B cell (primary cell): ENCODE data around the gene GPR62. TPM values are rescaled to one million over a fixed set of nuclear protein-coding genes. Genes with fewer than 3 reads are reported as not detected.

Source experiments
- ATAC-seq: fragments of 200-7000 bp; cut with Tn5 transposase; one replicate; pipeline ENCODE4 v1.10.0; 2021; ENCODE audit warnings: low read depth, mild to moderate bottlenecking, moderate number of reproducible peaks, moderate library complexity
- CTCF ChIA-PET: fragments of 350-600 bp; sonication (Branson Sonifier 250); formaldehyde crosslinking; loops from one replicate; lab custom pipeline; 2021; ENCODE audit warnings: antibody characterized with exemption, inconsistent platforms; lab: Charles Lee
- POLR2A ChIA-PET: fragments of 350-600 bp; sonication (Branson Sonifier 250); formaldehyde crosslinking; loops from one replicate; lab custom pipeline; 2021; ENCODE audit warnings: antibody characterized with exemption; lab: Charles Lee
- DNase-seq: peaks from one replicate; pipeline ENCODE4 v3.0.0; 2013
- H2AFZ ChIP-seq: 2 replicates; pipeline ENCODE4 v1.6.1; 2012; ENCODE audit warnings: mild to moderate bottlenecking, low read depth, low read length; ENCODE audit not compliant: insufficient read depth, poor library complexity, severe bottlenecking
- H3K27ac ChIP-seq, 2 donors: 1 replicate in 1 of 2; 2 replicates in 1 of 2; pipeline ENCODE4 v1.5.1; 2012 to 2013; ENCODE audit warnings: low read length in 2 of 2, mild to moderate bottlenecking in 2 of 2, moderate library complexity in 1 of 2
- H3K27me3 ChIP-seq, 4 experiments: fragments of 200-600 bp in 1 of 4; sonication (generic) in 1 of 4; replicated peaks in 1 of 4; 1 replicate in 2 of 4; 2 replicates in 2 of 4; pipeline versions ENCODE4 v1.6.1 to v1.7.0; 2013 to 2016; ENCODE audit warnings: low read length in 3 of 4, mild to moderate bottlenecking in 2 of 4, mixed read lengths in 1 of 4, moderate library complexity in 1 of 4; ENCODE audit not compliant: insufficient read depth in 4 of 4, control insufficient read depth in 3 of 4; ENCODE audit errors: control extremely low read depth in 1 of 4
- H3K36me3 ChIP-seq, 2 experiments: replicated peaks in 1 of 2; 1 replicate in 1 of 2; 2 replicates in 1 of 2; pipeline versions ENCODE4 v1.6.1 to v1.7.1; 2013; ENCODE audit warnings: low read length in 1 of 2; ENCODE audit not compliant: insufficient read depth in 2 of 2, control insufficient read depth in 1 of 2; ENCODE audit errors: control extremely low read depth in 1 of 2, extremely low read depth in 1 of 2
- H3K4me1 ChIP-seq, 2 donors: fragments of 200-600 bp in 1 of 2; sonication (generic) in 1 of 2; 1 replicate in 1 of 2; 2 replicates in 1 of 2; pipeline versions ENCODE4 v1.5.1 to v1.6.1; 2013 to 2017; ENCODE audit warnings: low read length in 2 of 2; ENCODE audit not compliant: control insufficient read depth in 2 of 2, insufficient read depth in 2 of 2
- H3K4me2 ChIP-seq: replicated peaks from 2 replicates; pipeline ENCODE3; 2012; ENCODE audit warnings: mild to moderate bottlenecking, low read depth, low read length; ENCODE audit not compliant: poor library complexity, severe bottlenecking
- H3K4me3 ChIP-seq, 5 experiments: fragments of 200-600 bp in 1 of 5; sonication (generic) in 1 of 5; 1 replicate in 3 of 5; 2 replicates in 2 of 5; pipeline versions ENCODE4 v1.5.1 to v1.7.0; 2011 to 2016; ENCODE audit warnings: low read length in 4 of 5, mild to moderate bottlenecking in 4 of 5, low read depth in 2 of 5, control low read depth in 1 of 5, moderate library complexity in 1 of 5; ENCODE audit not compliant: insufficient read depth in 1 of 5; ENCODE audit errors: control extremely low read depth in 1 of 5, extremely low read depth in 1 of 5
- H3K79me2 ChIP-seq: fragments of 200-600 bp; sonication (generic); one replicate; pipeline ENCODE4 v1.6.0; 2016; ENCODE audit warnings: low read length; ENCODE audit not compliant: control insufficient read depth, insufficient read depth
- H3K9ac ChIP-seq: fragments of 200-600 bp; sonication (generic); 2 replicates; pipeline ENCODE4 v1.6.1; 2017; ENCODE audit warnings: mild to moderate bottlenecking, low read length, moderate library complexity
- H3K9me3 ChIP-seq, 3 donors: one replicate each; pipeline versions ENCODE4 v1.6.1 to v1.7.1; 2013; ENCODE audit warnings: low read length in 2 of 3; ENCODE audit not compliant: control insufficient read depth in 2 of 3, insufficient read depth in 1 of 3; ENCODE audit errors: control extremely low read depth in 1 of 3
- H4K20me1 ChIP-seq: 2 replicates; pipeline ENCODE4 v1.6.0; 2012; ENCODE audit warnings: mild to moderate bottlenecking, low read length; ENCODE audit not compliant: insufficient read depth, control insufficient read depth, poor library complexity, severe bottlenecking
- H3K27ac Mint-ChIP-seq: one replicate; pipeline ENCODE4 v1.8.0; 2021; ENCODE audit warnings: mixed read lengths
- H3K27me3 Mint-ChIP-seq: one replicate; pipeline ENCODE4 v1.8.0; 2021; ENCODE audit warnings: mixed read lengths
- H3K4me1 Mint-ChIP-seq: one replicate; pipeline ENCODE4 v1.8.0; 2021; ENCODE audit warnings: mixed read lengths
- H3K4me3 Mint-ChIP-seq: one replicate; pipeline ENCODE4 v1.8.0; 2021; ENCODE audit warnings: mixed read lengths
- H3K9me3 Mint-ChIP-seq: one replicate; pipeline ENCODE4 v1.8.0; 2022; ENCODE audit warnings: mixed read lengths; ENCODE audit not compliant: insufficient read depth
- EZH2 ChIP-seq: IDR thresholded peaks from 2 replicates; pipeline ENCODE4 v1.6.1; 2012; ENCODE audit warnings: borderline replicate concordance, low read depth, mild to moderate bottlenecking, moderate library complexity, low read length; ENCODE audit not compliant: insufficient read depth, poor library complexity, severe bottlenecking
- WGBS: methylation state at CpG from one replicate; pipeline ENCODE4 v1.1.5; 2013; ENCODE audit warnings: missing lambda C conversion rate; ENCODE audit not compliant: insufficient coverage; 5-methylcytosine and 5-hydroxymethylcytosine counted together
- intact Hi-C: fragments of 100-400 bp; cut with micrococcal nuclease; formaldehyde crosslinking; loops from one replicate; pipeline ENCODE4 v1.10.0; 2022
- polyA plus RNA-seq: library from polyadenylated mRNA; depleted of rRNA; stranded (reverse); fragments of >200 nt; gene quantifications from 2 replicates; pipeline ENCODE4 v1.2.3, GENCODE V29; 2012
- total RNA-seq, 2 donors: library from RNA; stranded (reverse); fragments of 120-200 nt in 1 of 2; gene quantifications; 1 replicate in 1 of 2; 2 replicates in 1 of 2; pipeline versions ENCODE4 v1.2.3 to v1.2.4, GENCODE V29; 2013 to 2022
- TF ChIP-seq, protein P1 (sequence below): fragments of 200-600 bp; IDR thresholded peaks from one replicate; pipeline ENCODE4 v1.8.0; 2022; ENCODE audit warnings: antibody characterized with exemption, mild to moderate bottlenecking

The GPR62 gene
- total and polyA plus RNA-seq, 2 donors (not counting 1 experiment from before 2014, with no cell fraction given): not detected

DNA sequence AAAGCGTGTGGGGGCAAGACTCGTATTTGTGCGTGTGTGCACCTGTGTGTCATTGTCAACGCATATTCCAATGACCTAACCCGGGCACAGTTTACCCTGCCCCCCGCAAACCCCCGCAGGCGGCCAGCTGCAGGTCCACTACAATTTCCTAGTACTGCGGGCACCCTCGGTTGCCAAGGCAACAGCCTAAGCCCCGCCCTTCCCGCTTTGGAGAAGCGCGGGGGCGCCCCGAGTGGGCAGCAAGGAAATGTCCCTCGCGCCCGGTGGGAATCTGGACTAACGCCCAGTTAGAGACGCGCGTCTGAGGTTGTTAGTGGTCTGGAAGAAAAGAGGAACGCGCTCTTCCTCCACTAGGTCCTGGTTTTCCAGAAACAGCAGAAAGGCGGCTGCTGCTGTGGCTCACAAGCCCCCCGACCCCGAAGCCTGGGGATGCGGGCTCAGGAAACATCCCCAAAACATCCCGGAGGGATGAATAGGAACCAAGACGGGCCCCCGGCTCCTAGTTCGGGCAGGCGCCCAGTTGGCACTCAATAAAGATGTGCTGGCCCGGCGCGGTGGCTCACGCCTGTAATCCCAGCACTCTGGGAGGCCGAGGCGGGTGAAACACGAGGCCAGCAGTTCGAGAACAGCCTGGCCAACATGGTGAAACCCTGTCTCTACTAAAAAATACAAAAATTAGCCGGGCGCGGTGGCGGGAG lies 20.8 kb downstream of the GPR62 start:
- ATAC-seq: no peak
- peaks cover 26% of the 10 kb centered on the region for H3K79me2 ChIP-seq
- TF ChIP-seq, protein P1, sequence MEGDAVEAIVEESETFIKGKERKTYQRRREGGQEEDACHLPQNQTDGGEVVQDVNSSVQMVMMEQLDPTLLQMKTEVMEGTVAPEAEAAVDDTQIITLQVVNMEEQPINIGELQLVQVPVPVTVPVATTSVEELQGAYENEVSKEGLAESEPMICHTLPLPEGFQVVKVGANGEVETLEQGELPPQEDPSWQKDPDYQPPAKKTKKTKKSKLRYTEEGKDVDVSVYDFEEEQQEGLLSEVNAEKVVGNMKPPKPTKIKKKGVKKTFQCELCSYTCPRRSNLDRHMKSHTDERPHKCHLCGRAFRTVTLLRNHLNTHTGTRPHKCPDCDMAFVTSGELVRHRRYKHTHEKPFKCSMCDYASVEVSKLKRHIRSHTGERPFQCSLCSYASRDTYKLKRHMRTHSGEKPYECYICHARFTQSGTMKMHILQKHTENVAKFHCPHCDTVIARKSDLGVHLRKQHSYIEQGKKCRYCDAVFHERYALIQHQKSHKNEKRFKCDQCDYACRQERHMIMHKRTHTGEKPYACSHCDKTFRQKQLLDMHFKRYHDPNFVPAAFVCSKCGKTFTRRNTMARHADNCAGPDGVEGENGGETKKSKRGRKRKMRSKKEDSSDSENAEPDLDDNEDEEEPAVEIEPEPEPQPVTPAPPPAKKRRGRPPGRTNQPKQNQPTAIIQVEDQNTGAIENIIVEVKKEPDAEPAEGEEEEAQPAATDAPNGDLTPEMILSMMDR: no peak
- TF ChIP-seq EZH2: no peak
- CTCF ChIA-PET: interaction anchor here (4.8 kb wide), 1 partner anchor 34 kb away, joined by 45 read pairs; the partner anchor contains the start of genes PARP3 and RRP9
- H3K4me1 ChIP-seq: peaks cover 14 to 23% of the 10 kb centered on the region in 2 donors
- Mint-ChIP-seq H3K4me1 (peaks cover 27% of the 10 kb centered on the region), H3K27me3 (no peaks in the 10 kb centered on the region), H3K4me3 (peak overlapping the region; percentile 91), H3K27ac (peak overlapping the region; percentile 84), H3K9me3 (no peaks in the 10 kb centered on the region)
- H3K9me3 ChIP-seq: no peaks in the 10 kb centered on the region
- peaks cover 0 to 8% of the 10 kb centered on the region in 2 experiments for H3K36me3 ChIP-seq
- POLR2A ChIA-PET: no interaction called here
- peak overlapping the region; percentile 87 for H3K9ac ChIP-seq
- intact Hi-C loops: loop anchor here (1.0 to 10.0 kb wide), 4 partner anchors 19 to 729 kb away; partner anchors contain the start of genes DUSP7, GLT8D1, RPL29 and SPCS1
- peak overlapping the region; percentile 95 for H2AFZ ChIP-seq
- H3K4me2 ChIP-seq: peak overlapping the region; percentile 98
- H3K27me3 ChIP-seq: no peaks in the 10 kb centered on the region
- peak; percentile 60 for DNase-seq
- peak overlapping the region; percentile 51 to 98 (median 85) for H3K4me3 ChIP-seq
- no peaks in the 10 kb centered on the region for H4K20me1 ChIP-seq
- WGBS: 52% methylated on average over 43 of the region's 46 CpGs
- peak overlapping the region in 1 of 2 donors; percentile 5 for H3K27ac ChIP-seq
